ENCODE measurements around the gene MAP6.

The MAP6 gene

GRCh38 chr11:75665990-75666389, 2.8 kb downstream of the MAP6 start:
- DNase-seq: no peak

DNA sequence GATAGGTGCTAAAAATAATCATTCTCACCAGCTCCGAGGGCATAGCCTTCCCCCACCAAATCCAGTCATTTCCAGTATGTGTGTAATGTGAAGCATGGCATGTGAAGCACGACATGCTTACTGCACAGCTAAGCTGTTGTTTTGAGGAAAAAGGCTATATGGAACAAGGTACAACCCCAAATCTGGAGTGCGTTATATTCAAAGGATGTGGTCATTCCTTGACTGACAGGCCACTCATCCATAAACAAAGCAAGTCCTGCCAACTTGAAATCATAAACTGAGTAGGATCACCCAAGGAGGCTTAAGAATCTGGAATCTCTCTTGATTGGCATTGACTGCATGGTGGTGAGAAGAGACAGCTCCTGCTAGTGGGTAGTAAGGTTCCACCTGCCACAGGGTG, 3.7 kb downstream of the MAP6 start:
- DNase-seq: no peak

DNA sequence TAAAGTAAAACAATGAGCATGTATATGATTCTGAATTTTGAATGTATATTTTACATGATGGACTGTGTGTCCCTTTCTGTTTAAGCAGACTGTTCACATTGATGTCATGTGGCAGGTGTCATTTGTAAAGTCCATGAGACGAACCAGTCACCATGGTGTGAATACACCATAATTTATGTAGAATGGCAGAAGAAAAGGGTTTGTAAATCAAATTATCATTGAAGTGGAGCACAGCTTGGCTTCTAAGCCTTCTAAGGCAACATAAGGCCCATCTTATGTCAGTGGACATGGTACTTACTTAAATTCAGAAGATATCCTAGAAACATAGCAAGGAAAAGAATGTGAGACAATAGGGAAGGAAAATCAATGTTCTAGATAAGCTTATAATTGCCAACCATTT, 4.4 kb downstream of the MAP6 start:
- DNase-seq: no peak

- no peak for DNase-seq
Observed at GRCh38 chr11:75663808-75664207, 5.0 kb downstream of the MAP6 start.

- DNase-seq: no peak
Observed at GRCh38 chr11:75659836-75660235, 9.0 kb downstream of the MAP6 start.

DNA sequence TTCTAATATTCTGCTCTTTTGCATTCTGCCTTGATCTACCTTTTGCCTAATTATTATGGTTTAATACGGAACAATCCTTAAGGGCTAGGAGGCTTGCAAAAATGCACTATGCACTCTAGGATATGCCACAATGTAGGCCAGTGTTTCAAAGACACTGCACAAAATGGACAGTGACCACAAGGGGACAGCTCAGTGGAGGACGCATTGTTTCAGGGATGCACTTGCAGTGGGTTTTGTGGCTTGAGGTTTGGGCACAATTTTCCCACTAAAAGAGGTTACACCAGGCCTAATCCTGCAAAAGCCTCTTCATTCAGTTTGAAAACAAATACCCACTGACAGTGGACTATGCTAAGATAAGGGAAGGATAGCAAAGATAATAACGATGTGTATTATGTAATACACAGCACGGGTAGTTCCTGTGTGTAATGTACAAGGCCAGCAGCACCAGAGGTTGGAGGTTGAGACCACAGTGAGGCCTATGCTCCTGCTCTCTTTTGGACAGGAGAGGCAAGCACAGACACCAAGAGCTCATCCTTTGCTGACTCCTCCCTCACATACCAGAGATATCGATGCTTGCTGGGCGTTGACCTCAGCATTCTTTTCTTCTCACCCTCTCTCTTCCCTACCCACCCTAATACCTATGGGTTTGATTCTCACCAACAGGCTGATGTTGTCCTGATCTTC, 12.7 kb downstream of the MAP6 start:
- DNase-seq: no peak

- no peak for DNase-seq
Observed at GRCh38 chr11:75655605-75656004, 13.2 kb downstream of the MAP6 start.

DNA sequence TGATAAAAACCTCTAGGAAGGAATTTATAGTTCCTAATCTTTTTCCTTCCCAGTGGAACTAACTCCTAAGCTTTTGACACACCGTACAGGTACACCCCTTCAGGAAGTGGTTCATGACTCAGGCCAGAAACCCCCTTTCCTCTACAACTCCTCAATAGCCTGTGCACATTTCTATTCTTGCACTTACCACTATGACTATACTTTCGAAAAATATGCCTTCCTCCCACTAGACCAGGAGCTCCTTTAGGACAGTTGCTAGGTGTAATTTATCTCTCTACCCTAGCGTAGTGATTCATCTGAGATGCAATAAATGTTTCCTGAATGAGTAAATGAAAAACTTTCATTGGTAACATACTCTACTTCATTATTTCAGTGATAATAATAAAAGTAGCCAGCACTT, 14.5 kb downstream of the MAP6 start:
- no peak for DNase-seq

GRCh38 chr11:75653532-75653931, 15.3 kb downstream of the MAP6 start:
- DNase-seq: no peak

- DNase-seq: no peak
Observed at GRCh38 chr11:75652936-75653335, 15.9 kb downstream of the MAP6 start.

GRCh38 chr11:75651218-75651617, 17.6 kb downstream of the MAP6 start:
- DNase-seq: no peak

DNA sequence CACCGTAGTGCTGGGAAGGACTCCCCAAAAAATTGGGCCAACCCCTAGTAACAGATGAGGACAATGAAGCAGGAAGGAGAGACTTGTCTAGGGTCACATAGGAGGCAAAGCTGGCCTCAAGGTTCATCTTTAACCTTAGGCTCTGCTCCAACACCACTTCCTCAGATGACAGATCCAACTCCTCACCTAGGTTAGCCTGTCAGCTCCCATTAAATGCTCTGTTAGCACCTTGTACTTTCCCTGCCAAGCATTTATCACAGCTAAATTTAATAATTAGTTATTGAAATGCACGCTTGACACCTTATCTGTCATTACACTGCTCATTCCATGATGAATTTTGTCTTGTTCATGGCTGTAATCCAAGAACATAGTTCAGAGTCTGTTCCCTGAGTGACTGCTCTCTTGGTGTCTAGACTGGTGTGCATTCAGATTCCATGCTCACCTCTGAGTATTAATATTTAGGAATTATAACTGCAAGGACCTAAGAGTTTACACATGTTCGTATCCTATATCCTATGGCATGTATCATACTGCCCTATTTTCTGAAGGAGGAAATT, 18.6 kb downstream of the MAP6 start:
- no peak for DNase-seq

GRCh38 chr11:75644946-75645345, 23.9 kb downstream of the MAP6 start:
- no peak for DNase-seq

GRCh38 chr11:75644370-75644769, 24.5 kb downstream of the MAP6 start:
- no peak for DNase-seq

DNA sequence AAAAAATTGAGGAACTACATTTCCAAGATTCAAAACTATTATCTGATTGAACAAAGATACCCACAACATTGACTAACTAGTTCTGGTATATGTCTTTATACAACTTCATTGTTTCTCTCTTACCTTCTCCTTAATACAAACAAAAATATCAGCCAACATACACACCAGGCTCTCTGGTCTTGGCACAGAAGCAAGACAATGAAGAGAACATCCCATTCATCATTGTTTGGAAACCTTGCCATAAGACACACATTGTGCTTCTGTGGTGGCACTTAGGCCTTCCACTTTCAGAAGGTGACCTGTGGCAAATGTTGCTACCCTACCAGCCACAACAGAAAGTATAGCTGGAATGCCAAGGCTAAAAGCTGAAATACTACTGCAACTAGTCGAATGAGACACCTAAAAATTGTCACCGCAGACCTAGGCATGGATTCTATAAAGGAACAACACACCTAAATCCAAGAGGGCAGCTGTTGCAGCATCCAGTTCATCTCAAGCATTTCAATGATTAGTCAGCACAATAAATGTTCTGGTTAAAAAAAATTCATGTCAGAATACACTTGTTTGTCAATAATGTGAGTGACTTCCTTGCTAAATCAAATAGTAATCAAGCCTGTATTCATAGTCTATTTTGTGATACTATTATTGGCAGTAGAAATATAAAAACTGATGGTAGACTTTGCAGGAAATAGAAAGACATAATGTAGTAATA, 26.3 kb downstream of the MAP6 start:
- DNase-seq: no peak

DNA sequence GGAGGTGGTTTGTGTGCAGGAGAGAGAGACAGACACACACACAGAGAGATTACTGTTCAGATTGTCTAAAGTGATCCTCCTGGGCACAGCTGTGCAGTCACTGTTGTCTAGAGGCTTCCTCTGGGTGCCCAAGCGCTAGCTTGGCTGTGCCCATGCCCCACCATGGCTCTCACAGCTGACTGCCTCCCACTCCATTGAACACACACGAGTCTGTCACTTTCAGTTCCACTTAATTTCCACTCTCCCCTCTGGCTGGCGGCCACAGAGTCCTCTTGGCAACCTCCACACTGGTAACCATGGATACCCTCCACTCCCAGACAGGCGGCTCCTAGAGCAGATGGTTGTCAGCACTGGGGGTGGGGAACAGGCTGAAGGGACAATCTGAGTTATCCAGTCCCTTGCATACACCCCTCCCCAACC, 29.1 kb downstream of the MAP6 start:
- DNase-seq: no peak

GRCh38 chr11:75637998-75638397, 30.8 kb downstream of the MAP6 start:
- no peak for DNase-seq

DNA sequence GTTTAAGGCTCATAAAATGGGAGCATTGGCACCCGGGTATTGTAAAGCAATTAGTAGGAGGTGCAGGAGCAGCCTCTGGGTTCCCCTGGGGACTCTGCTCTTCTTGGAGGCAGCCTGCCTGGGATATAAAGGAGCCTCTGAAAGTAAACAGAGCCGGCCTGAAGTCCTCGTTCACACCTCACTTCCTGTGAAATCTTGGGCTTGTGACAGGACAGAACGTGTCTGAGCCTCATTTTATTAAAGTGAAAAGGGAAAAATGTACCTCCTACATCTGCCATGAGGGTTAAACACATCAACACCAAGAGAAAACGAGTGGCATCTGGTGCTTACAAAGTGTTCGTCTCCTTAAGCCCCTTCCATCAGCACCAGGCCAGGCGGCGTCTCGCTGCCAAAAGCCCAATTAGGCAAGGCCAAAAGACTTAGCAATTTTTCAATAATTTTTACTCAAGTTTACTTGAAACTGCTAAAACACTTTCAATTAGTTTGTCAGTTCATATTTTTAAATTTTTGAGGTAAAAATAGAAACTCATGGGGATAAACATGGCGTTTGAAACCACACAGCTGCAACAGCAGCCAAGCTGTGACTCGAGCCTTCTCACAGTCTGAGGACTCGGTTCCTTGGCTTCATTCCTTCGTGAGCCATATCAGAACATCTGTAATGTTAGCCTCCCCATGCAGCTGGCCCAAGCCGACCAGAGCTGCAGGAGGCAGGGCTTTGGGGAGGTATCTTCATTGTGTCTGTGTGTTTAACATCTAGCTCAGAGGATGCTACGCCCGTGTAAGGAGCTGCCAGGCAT, 33.6 kb downstream of the MAP6 start:
- no peak for DNase-seq

DNA sequence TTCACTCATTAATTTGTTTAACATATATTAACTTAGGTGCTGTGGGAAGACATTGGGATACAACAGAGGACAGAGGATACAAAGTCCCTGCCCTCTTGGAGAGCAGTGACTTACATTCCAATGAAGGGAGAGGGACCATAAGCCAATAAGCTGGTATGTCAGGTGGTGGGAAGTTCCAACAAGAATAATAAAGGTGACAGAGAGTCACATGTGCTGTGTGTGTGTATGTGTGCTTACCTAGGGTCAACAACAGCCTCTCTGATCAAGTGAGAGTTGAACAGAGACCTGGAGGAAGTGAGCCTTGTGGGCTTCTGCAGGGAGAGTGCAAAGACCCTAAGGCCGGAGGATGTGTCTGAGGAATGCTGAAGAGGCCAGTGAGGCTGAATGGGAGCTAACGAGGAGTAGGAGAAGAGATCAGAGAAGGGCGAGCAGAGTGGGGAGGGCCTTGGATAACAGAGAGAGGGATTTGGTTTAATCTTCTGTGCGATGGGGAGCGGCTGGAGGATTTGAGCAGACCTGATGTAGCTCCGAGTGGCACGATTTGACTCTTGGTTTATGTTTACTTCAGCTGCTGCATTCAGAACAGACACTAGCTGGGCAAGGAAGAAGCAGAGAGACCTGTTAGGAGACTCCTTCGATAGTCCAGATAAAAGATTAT, 35.3 kb downstream of the MAP6 start:
- DNase-seq: no peak

DNA sequence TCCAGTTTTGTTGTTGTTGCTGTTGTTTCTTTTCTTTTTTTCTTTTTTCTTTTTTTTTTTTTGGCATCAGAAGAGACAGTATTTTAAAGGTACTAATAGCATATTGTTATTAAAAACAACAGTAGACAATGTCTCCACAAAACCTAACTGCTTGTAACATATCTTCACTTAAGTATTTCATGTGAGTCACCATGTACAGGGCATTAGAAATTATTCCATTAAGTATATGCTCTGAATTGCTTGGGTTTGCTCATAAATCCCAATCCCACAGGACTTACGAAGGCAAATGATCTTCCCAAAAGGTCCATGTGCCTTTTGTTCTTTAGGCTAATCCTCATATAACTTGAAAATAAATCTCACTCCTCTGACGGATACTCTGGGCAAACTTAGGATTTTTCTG, 35.9 kb downstream of the MAP6 start:
- no peak for DNase-seq

- DNase-seq: no peak
Observed at GRCh38 chr11:75632450-75632849, 36.4 kb downstream of the MAP6 start.

- DNase-seq: no peak
Observed at GRCh38 chr11:75631086-75631730, 37.6 kb downstream of the MAP6 start.

Data from KG1 (cell line).